Measurements from ENCODE around the gene PHC3.

PHC3 gene

GRCh38 chr3:170083343-170083742 lies 98.2 kb downstream of the PHC3 start:
- Histone ChIP-seq H3K36me3 (peaks cover 18% of the 10 kb centered on the region), H3K4me3 (no peak overlapping the region), H4K20me1 (no peaks in the 10 kb centered on the region), H3K9ac (no peak overlapping the region), H3K4me2 (no peak overlapping the region), H3K4me1 (peaks cover 2% of the 10 kb centered on the region; the same call in 1 of the 2 replicates), H3K27ac (no peak overlapping the region), H3K27me3 (no peaks in the 10 kb centered on the region), H3K9me3 (no peaks in the 10 kb centered on the region)
- no peak for TF ChIP-seq Cebpa-rat (IDR thresholded peaks at IDR 0.05)

GRCh38 chr3:170081079-170081741 lies 100.3 kb downstream of the PHC3 start:
- no peak for TF ChIP-seq Cebpa-rat (IDR thresholded peaks at IDR 0.05)
- H3K4me3 ChIP-seq, result no peak overlapping the region
- H3K27ac ChIP-seq, result no peak overlapping the region
- H3K9ac ChIP-seq, result no peak overlapping the region
- no peaks in the 10 kb centered on the region for H3K9me3 ChIP-seq
- no peaks in the 10 kb centered on the region for H4K20me1 ChIP-seq
- no peaks in the 10 kb centered on the region for H3K27me3 ChIP-seq
- peaks cover 11% of the 10 kb centered on the region for H3K36me3 ChIP-seq
- H3K4me1 ChIP-seq, result peaks cover 21% of the 10 kb centered on the region
- H3K4me2 ChIP-seq, result no peak overlapping the region

GRCh38 chr3:170080605-170081004 lies 100.9 kb downstream of the PHC3 start:
- no peak overlapping the region for H3K9ac ChIP-seq
- peaks cover 21% of the 10 kb centered on the region for H3K4me1 ChIP-seq
- no peak overlapping the region for H3K4me2 ChIP-seq
- H3K4me3 ChIP-seq, result no peak overlapping the region
- TF ChIP-seq Cebpa-rat (IDR thresholded peaks at IDR 0.05), result no peak
- no peaks in the 10 kb centered on the region for H3K27me3 ChIP-seq
- H3K27ac ChIP-seq, result no peak overlapping the region
- H4K20me1 ChIP-seq, result no peaks in the 10 kb centered on the region
- no peaks in the 10 kb centered on the region for H3K9me3 ChIP-seq
- peaks cover 7% of the 10 kb centered on the region; the same call in 1 of the 2 replicates for H3K36me3 ChIP-seq

- peaks cover 5% of the 10 kb centered on the region; the same call in 1 of the 2 replicates for H3K36me3 ChIP-seq
These were observed 101.9 kb downstream of the PHC3 start for GRCh38 chr3:170079536-170080165.

GRCh38 chr3:170078620-170079281 lies 102.8 kb downstream of the PHC3 start:
- H3K4me3 ChIP-seq, result no peak overlapping the region
- H3K4me2 ChIP-seq, result no peak overlapping the region; the same call in 1 of the 2 replicates

More at GRCh38 chr3:170079536-170080165, 101.9 kb downstream of the PHC3 start:
- Histone ChIP-seq H3K4me3 (no peak overlapping the region), H3K4me1 (peaks cover 21% of the 10 kb centered on the region), H4K20me1 (no peaks in the 10 kb centered on the region), H3K9me3 (no peaks in the 10 kb centered on the region), H3K9ac (no peak overlapping the region), H3K4me2 (no peak overlapping the region), H3K27ac (no peak overlapping the region), H3K27me3 (no peaks in the 10 kb centered on the region)
- TF ChIP-seq Cebpa-rat (IDR thresholded peaks at IDR 0.05), result no peak

GRCh38 chr3:170077361-170077760 lies 104.2 kb downstream of the PHC3 start:
- H3K9ac ChIP-seq, result no peak overlapping the region
- peaks cover 21% of the 10 kb centered on the region for H3K4me1 ChIP-seq
- peaks cover 6% of the 10 kb centered on the region; the same call in 1 of the 2 replicates for H3K9me3 ChIP-seq
- peak overlapping the region; percentile 62 for H3K4me2 ChIP-seq
- no peaks in the 10 kb centered on the region for H4K20me1 ChIP-seq
- H3K36me3 ChIP-seq, result peaks cover 5% of the 10 kb centered on the region; the same call in 1 of the 2 replicates
- H3K4me3 ChIP-seq, result no peak overlapping the region
- TF ChIP-seq Cebpa-rat (IDR thresholded peaks at IDR 0.05), result no peak
- H3K27ac ChIP-seq, result no peak overlapping the region
- no peaks in the 10 kb centered on the region for H3K27me3 ChIP-seq

More at GRCh38 chr3:170078620-170079281, 102.8 kb downstream of the PHC3 start:
- H3K27ac ChIP-seq, result no peak overlapping the region
- no peaks in the 10 kb centered on the region for H3K27me3 ChIP-seq
- no peaks in the 10 kb centered on the region for H4K20me1 ChIP-seq
- H3K9me3 ChIP-seq, result no peaks in the 10 kb centered on the region
- TF ChIP-seq Cebpa-rat (IDR thresholded peaks at IDR 0.05), result no peak
- H3K36me3 ChIP-seq, result peaks cover 5% of the 10 kb centered on the region; the same call in 1 of the 2 replicates
- peaks cover 21% of the 10 kb centered on the region for H3K4me1 ChIP-seq
- no peak overlapping the region for H3K9ac ChIP-seq

GRCh38 chr3:170076715-170077238 lies 104.8 kb downstream of the PHC3 start:
- TF ChIP-seq Cebpa-rat (IDR thresholded peaks at IDR 0.05), result no peak
- Histone ChIP-seq H3K27ac (no peak overlapping the region), H3K9ac (no peak overlapping the region), H3K36me3 (peaks cover 5% of the 10 kb centered on the region; the same call in 1 of the 2 replicates), H3K4me3 (no peak overlapping the region), H3K4me1 (peaks cover 21% of the 10 kb centered on the region), H4K20me1 (no peaks in the 10 kb centered on the region), H3K4me2 (peak overlapping the region; percentile 62), H3K27me3 (no peaks in the 10 kb centered on the region), H3K9me3 (peaks cover 9% of the 10 kb centered on the region; the same call in 1 of the 2 replicates)

- H4K20me1 ChIP-seq, result no peaks in the 10 kb centered on the region
- H3K4me1 ChIP-seq, result peaks cover 21% of the 10 kb centered on the region
- no peak overlapping the region for H3K4me3 ChIP-seq
- H3K9ac ChIP-seq, result no peak overlapping the region
- H3K4me2 ChIP-seq, result no peak overlapping the region
- TF ChIP-seq Cebpa-rat (IDR thresholded peaks at IDR 0.05), result no peak
- peaks cover 15% of the 10 kb centered on the region for H3K9me3 ChIP-seq
- no peaks in the 10 kb centered on the region for H3K27me3 ChIP-seq
- H3K27ac ChIP-seq, result no peak overlapping the region
- peaks cover 4% of the 10 kb centered on the region; the same call in 1 of the 2 replicates for H3K36me3 ChIP-seq
These were observed 106.0 kb downstream of the PHC3 start for GRCh38 chr3:170075441-170076091.

GRCh38 chr3:170064108-170064507 lies 117.4 kb downstream of the PHC3 start:
- H3K4me2 ChIP-seq, result peak overlapping the region; percentile 55; the same call in 1 of the 2 replicates
- no peak overlapping the region for H3K9ac ChIP-seq
- no peaks in the 10 kb centered on the region for H3K36me3 ChIP-seq
- H3K4me1 ChIP-seq, result peaks cover 11% of the 10 kb centered on the region
- H3K4me3 ChIP-seq, result no peak overlapping the region
- H4K20me1 ChIP-seq, result no peaks in the 10 kb centered on the region
- TF ChIP-seq Cebpa-rat (IDR thresholded peaks at IDR 0.05), result no peak
- H3K27me3 ChIP-seq, result no peaks in the 10 kb centered on the region
- H3K27ac ChIP-seq, result no peak overlapping the region
- H3K9me3 ChIP-seq, result peaks cover 15% of the 10 kb centered on the region; the same call in 1 of the 2 replicates

Measured in BLaER1 (cell line).